ACC112 (cell line): ENCODE data around the gene MYRF.

Experiments
- H2AFZ ChIP-seq: fragments of 200-600 bp; sonication (generic); one replicate; pipeline ENCODE4 v1.6.0; 2017; ENCODE audit warnings: antibody characterized with exemption, low read length; ENCODE audit not compliant: unreplicated experiment
- H3K27ac ChIP-seq: fragments of 200-600 bp; sonication (generic); 2 replicates; pipeline ENCODE4 v1.5.1; 2014; ENCODE audit warnings: low read depth, mild to moderate bottlenecking, antibody characterized with exemption, low read length, moderate library complexity
- H3K27me3 ChIP-seq: fragments of 200-600 bp; sonication (generic); 2 replicates; pipeline ENCODE4 v1.6.1; 2014; ENCODE audit warnings: mild to moderate bottlenecking, antibody characterized with exemption, low read length, moderate library complexity, mixed read lengths; ENCODE audit not compliant: insufficient read depth
- H3K36me3 ChIP-seq: fragments of 200-600 bp; sonication (generic); 2 replicates; pipeline ENCODE4 v1.6.1; 2016; ENCODE audit warnings: mild to moderate bottlenecking, antibody characterized with exemption, low read length, moderate library complexity, mixed read lengths; ENCODE audit not compliant: insufficient read depth
- H3K4me1 ChIP-seq: fragments of 200-600 bp; sonication (generic); one replicate; pipeline ENCODE4 v1.6.1; 2016; ENCODE audit warnings: low read length, mixed read lengths; ENCODE audit not compliant: insufficient read depth, unreplicated experiment, control insufficient read depth
- H3K4me3 ChIP-seq: fragments of 200-600 bp; sonication (generic); 2 replicates; pipeline ENCODE4 v1.5.1; 2014; ENCODE audit warnings: mild to moderate bottlenecking, low read depth, low read length
- H3K79me2 ChIP-seq: fragments of 200-600 bp; sonication (generic); one replicate; pipeline ENCODE4 v1.6.0; 2016; ENCODE audit warnings: low read length; ENCODE audit not compliant: control insufficient read depth, unreplicated experiment, insufficient read depth

The MYRF gene

GRCh38 chr11:61739413-61739812 is 13.0 kb upstream of the MYRF start:
- H3K4me3 ChIP-seq, result no peak overlapping the region
- H3K27me3 ChIP-seq, result no peaks in the 10 kb centered on the region
- no peaks in the 10 kb centered on the region for H3K4me1 ChIP-seq
- H3K79me2 ChIP-seq, result no peaks in the 10 kb centered on the region
- H2AFZ ChIP-seq, result no peak overlapping the region
- H3K36me3 ChIP-seq, result no peaks in the 10 kb centered on the region
- H3K27ac ChIP-seq, result no peak overlapping the region

- Histone ChIP-seq H3K27me3 (no peaks in the 10 kb centered on the region), H3K4me1 (no peaks in the 10 kb centered on the region), H3K4me3 (no peak overlapping the region), H3K27ac (no peak overlapping the region), H3K36me3 (no peaks in the 10 kb centered on the region), H2AFZ (no peak overlapping the region), H3K79me2 (no peaks in the 10 kb centered on the region)
These were observed 12.5 kb upstream of the MYRF start for GRCh38 chr11:61739966-61740365.

GRCh38 chr11:61742391-61742790 is 10.0 kb upstream of the MYRF start:
- H3K36me3 ChIP-seq, result no peaks in the 10 kb centered on the region

GRCh38 chr11:61743486-61744095 is 8.8 kb upstream of the MYRF start:
- Histone ChIP-seq H3K79me2 (no peaks in the 10 kb centered on the region), H3K27me3 (no peaks in the 10 kb centered on the region), H3K27ac (no peak overlapping the region), H3K4me1 (no peaks in the 10 kb centered on the region), H3K36me3 (no peaks in the 10 kb centered on the region), H2AFZ (no peak overlapping the region), H3K4me3 (no peak overlapping the region)

More at GRCh38 chr11:61742391-61742790, 10.0 kb upstream of the MYRF start:
- Histone ChIP-seq H2AFZ (no peak overlapping the region), H3K79me2 (no peaks in the 10 kb centered on the region), H3K4me3 (no peak overlapping the region), H3K4me1 (no peaks in the 10 kb centered on the region), H3K27ac (no peak overlapping the region), H3K27me3 (no peaks in the 10 kb centered on the region)

GRCh38 chr11:61744181-61744580 is 8.3 kb upstream of the MYRF start:
- Histone ChIP-seq H3K27me3 (no peaks in the 10 kb centered on the region), H3K79me2 (no peaks in the 10 kb centered on the region), H3K36me3 (no peaks in the 10 kb centered on the region), H3K4me3 (no peak overlapping the region), H3K4me1 (no peaks in the 10 kb centered on the region), H3K27ac (no peak overlapping the region), H2AFZ (no peak overlapping the region)

GRCh38 chr11:61744609-61745156 is 7.8 kb upstream of the MYRF start:
- Histone ChIP-seq H3K27ac (no peak overlapping the region), H3K4me3 (no peak overlapping the region), H3K79me2 (no peaks in the 10 kb centered on the region), H3K27me3 (no peaks in the 10 kb centered on the region), H3K4me1 (no peaks in the 10 kb centered on the region), H2AFZ (no peak overlapping the region), H3K36me3 (no peaks in the 10 kb centered on the region)

- Histone ChIP-seq H3K4me1 (no peaks in the 10 kb centered on the region), H3K27ac (no peak overlapping the region), H3K27me3 (no peaks in the 10 kb centered on the region), H3K79me2 (no peaks in the 10 kb centered on the region), H3K36me3 (no peaks in the 10 kb centered on the region), H3K4me3 (no peak overlapping the region), H2AFZ (no peak overlapping the region)
These were observed 6.5 kb upstream of the MYRF start for GRCh38 chr11:61745781-61746441.

- Histone ChIP-seq H3K4me3 (no peak overlapping the region), H3K27me3 (no peaks in the 10 kb centered on the region), H3K4me1 (no peaks in the 10 kb centered on the region), H3K27ac (no peak overlapping the region), H3K79me2 (no peaks in the 10 kb centered on the region), H2AFZ (no peak overlapping the region), H3K36me3 (no peaks in the 10 kb centered on the region)
These were observed 5.8 kb upstream of the MYRF start for GRCh38 chr11:61746442-61747191.

GRCh38 chr11:61747192-61747966 is 5.1 kb upstream of the MYRF start:
- H3K27ac ChIP-seq, result no peak overlapping the region
- no peaks in the 10 kb centered on the region for H3K79me2 ChIP-seq
- no peaks in the 10 kb centered on the region for H3K36me3 ChIP-seq
- no peaks in the 10 kb centered on the region for H3K4me1 ChIP-seq
- H2AFZ ChIP-seq, result no peak overlapping the region
- no peaks in the 10 kb centered on the region for H3K27me3 ChIP-seq
- no peak overlapping the region for H3K4me3 ChIP-seq

- H3K4me1 ChIP-seq, result no peaks in the 10 kb centered on the region
- no peak overlapping the region for H2AFZ ChIP-seq
- H3K27ac ChIP-seq, result no peak overlapping the region
- no peaks in the 10 kb centered on the region for H3K27me3 ChIP-seq
- H3K79me2 ChIP-seq, result no peaks in the 10 kb centered on the region
- no peak overlapping the region for H3K4me3 ChIP-seq
- H3K36me3 ChIP-seq, result no peaks in the 10 kb centered on the region
These were observed 4.5 kb upstream of the MYRF start for GRCh38 chr11:61747967-61748285.
